HAP-1 (cell line): Measurements from ENCODE around the gene TMEM121B.

ENCODE experiments used
- DNase-seq, 2 experiments: peaks; one replicate each; pipeline ENCODE4 v3.0.0-alpha.2; 2016 to 2020; ENCODE audit warnings: low spot score in 2 of 2
- H3K27me3 ChIP-seq: fragments of 250-450 bp; sonication (Bioruptor Pico); 2 replicates; pipeline ENCODE4 v1.5.1; 2020; ENCODE audit warnings: low read depth, mild to moderate bottlenecking, moderate library complexity
- H3K36me3 ChIP-seq: fragments of 250-450 bp; sonication (Bioruptor Pico); replicated peaks from 2 replicates; pipeline ENCODE4 v1.5.1; 2020; ENCODE audit warnings: mild to moderate bottlenecking
- H3K4me1 ChIP-seq: fragments of 250-450 bp; sonication (Bioruptor Pico); 2 replicates; pipeline ENCODE4 v1.5.1; 2020; ENCODE audit warnings: mild to moderate bottlenecking
- H3K4me3 ChIP-seq: fragments of 250-450 bp; sonication (Bioruptor Pico); 2 replicates; pipeline ENCODE4 v1.5.1; 2020; ENCODE audit warnings: mild to moderate bottlenecking, moderate library complexity
- H3K9me3 ChIP-seq: fragments of 250-450 bp; sonication (Bioruptor Pico); 2 replicates; pipeline ENCODE4 v1.5.1; 2020; ENCODE audit warnings: mild to moderate bottlenecking, moderate library complexity
- in situ Hi-C: fragments of 300-500 bp; cut with MboI; formaldehyde crosslinking; loops from 3 replicates; pipeline ENCODE4 v1.14.3; 2020; ENCODE audit warnings: low sequenced_read_pairs, inconsistent platforms, mixed read lengths

TMEM121B gene

DNA sequence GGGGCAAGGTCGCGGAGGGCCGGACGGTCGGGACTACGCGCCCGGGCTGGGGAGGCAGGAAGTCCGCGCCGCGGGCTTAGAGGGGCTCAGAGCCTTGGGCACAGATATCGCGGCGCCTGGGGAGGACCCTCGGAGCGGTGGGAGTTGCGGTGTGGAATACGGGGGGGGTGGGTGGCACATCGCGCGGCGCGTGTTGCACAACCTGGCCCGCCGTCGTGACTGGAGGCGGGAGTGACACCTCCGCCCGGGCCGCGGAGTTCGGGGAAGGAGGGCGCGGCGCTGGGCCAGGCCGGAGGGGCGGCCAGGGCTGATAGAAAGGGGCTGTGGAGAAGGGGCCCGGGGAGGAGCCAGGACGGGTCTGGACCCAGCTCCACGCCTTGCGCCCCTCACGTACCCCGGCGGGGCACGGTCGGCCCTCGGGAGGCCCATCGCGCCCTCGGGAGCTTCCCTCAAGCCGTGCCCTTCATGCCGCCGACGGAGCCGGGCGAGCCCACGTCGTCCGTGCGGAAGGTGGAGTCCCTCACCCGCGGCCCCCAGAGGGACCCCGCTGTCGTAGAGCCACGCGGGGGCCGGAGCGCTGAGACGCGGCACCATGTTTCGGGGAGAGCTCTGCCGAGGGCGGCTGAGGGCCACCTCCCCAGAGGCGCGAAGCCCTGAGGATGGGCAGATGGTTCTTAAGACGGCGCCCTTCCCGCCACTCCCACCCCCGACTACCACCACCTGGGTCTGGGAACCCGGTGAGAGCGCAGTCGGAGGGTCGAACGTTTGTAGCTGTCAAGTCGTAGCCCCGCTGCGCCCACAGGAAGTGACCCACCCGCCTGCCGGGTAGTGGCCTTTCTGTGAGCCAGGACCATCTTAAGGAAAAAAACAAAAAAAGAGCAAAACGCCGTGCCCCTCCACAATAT lies 35.6 kb downstream of the TMEM121B start:
- peak in 1 of 2 experiments; percentile 32 for DNase-seq
- Histone ChIP-seq H3K36me3 (no peaks in the 10 kb centered on the region), H3K4me3 (peak overlapping the region; percentile 78), H3K9me3 (no peaks in the 10 kb centered on the region), H3K27me3 (no peaks in the 10 kb centered on the region), H3K4me1 (peaks cover 12% of the 10 kb centered on the region)
- in situ Hi-C loops = no loop called here

- Histone ChIP-seq H3K4me3 (peak within 1 kb of the TSS; percentile 78), H3K36me3 (no peaks in the 10 kb centered on the region), H3K9me3 (no peaks in the 10 kb centered on the region), H3K27me3 (no peaks in the 10 kb centered on the region), H3K4me1 (peaks cover 12% of the 10 kb centered on the region)
- DNase-seq = peak; percentile 91 to 96
- in situ Hi-C loops = no loop called here
These were observed 36.4 kb downstream of the TMEM121B start, which contains the start of gene IL17RA for GRCh38 chr22:17084554-17085276. IL17RA (plus strand) TSS chr22:17085000; CDS start chr22:17085092, 92 bp downstream.

- no peaks in the 10 kb centered on the region for H3K27me3 ChIP-seq
- in situ Hi-C loops = no loop called here
- no peaks in the 10 kb centered on the region for H3K36me3 ChIP-seq
- DNase-seq = no peak
- no peak overlapping the region; the same call in 1 of the 2 replicates for H3K4me3 ChIP-seq
- H3K9me3 ChIP-seq = no peaks in the 10 kb centered on the region
- H3K4me1 ChIP-seq = peaks cover 12% of the 10 kb centered on the region
These were observed 37.2 kb downstream of the TMEM121B start for GRCh38 chr22:17083811-17084441.

DNA sequence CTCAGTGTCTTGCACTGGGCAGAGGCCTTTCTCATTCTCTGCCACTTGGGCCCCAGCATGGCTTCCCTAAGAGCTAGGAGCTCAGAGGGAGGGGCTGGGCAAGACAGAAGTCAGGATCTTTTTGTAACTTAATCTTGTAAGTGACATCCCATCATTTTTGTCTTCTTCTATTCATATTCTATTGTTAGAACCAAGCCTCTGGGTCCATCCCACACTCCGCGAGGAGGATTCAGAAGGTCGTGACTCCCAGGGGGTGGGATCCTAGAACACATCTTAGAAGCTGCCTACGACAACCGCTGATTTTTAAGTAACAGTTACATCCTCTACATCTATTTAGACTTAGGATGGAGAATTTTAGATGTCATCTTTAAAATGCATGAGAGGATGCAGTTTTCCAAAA lies 37.9 kb downstream of the TMEM121B start:
- Histone ChIP-seq H3K4me3 (no peak overlapping the region), H3K4me1 (peaks cover 12% of the 10 kb centered on the region), H3K36me3 (no peaks in the 10 kb centered on the region), H3K27me3 (no peaks in the 10 kb centered on the region), H3K9me3 (no peaks in the 10 kb centered on the region)
- in situ Hi-C loops = no loop called here
- no peak for DNase-seq

- no peak for DNase-seq
- Histone ChIP-seq H3K9me3 (no peaks in the 10 kb centered on the region), H3K4me3 (no peak overlapping the region), H3K36me3 (no peaks in the 10 kb centered on the region), H3K4me1 (peaks cover 5% of the 10 kb centered on the region), H3K27me3 (peaks cover 3% of the 10 kb centered on the region)
- in situ Hi-C loops = no loop called here
These were observed 41.6 kb downstream of the TMEM121B start for GRCh38 chr22:17079572-17079971.

DNA sequence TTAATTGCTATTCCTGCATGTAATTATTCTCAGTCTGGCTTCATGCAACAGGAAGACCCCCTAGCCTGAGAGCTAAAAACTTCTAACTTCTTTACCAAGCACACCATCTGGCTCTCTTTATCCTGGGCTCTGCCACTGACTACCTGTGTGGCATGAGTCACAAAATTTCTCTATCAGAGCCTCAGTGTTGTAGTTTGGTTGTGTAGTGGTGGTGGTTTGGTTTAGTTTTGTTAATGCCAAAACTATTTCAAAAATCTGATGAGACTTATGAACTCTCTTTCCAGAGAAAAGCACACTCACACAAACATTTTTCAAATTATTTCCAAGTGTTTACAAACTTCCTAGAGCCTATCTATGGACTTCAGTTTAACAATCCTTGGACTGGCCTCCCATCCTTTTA lies 43.9 kb downstream of the TMEM121B start:
- H3K27me3 ChIP-seq = peaks cover 6% of the 10 kb centered on the region
- no peak overlapping the region for H3K4me3 ChIP-seq
- no peak for DNase-seq
- H3K4me1 ChIP-seq = no peaks in the 10 kb centered on the region; the same call in 1 of the 2 replicates
- no peaks in the 10 kb centered on the region for H3K36me3 ChIP-seq
- in situ Hi-C loops = no loop called here
- H3K9me3 ChIP-seq = no peaks in the 10 kb centered on the region

- no peaks in the 10 kb centered on the region for H3K36me3 ChIP-seq
- no peaks in the 10 kb centered on the region for H3K9me3 ChIP-seq
- no peaks in the 10 kb centered on the region; the same call in 1 of the 2 replicates for H3K4me1 ChIP-seq
- peaks cover 6% of the 10 kb centered on the region for H3K27me3 ChIP-seq
- DNase-seq = no peak
- no peak overlapping the region for H3K4me3 ChIP-seq
- in situ Hi-C loops = loop anchor here (25.0 kb wide), 1 partner anchor 462 kb away; no protein-coding TSS in a partner anchor
These were observed 46.5 kb downstream of the TMEM121B start for GRCh38 chr22:17074648-17075002.

- DNase-seq = no peak
- in situ Hi-C loops = loop anchor here (25.0 kb wide), 1 partner anchor 461 kb away; no protein-coding TSS in a partner anchor
These were observed 48.3 kb downstream of the TMEM121B start for GRCh38 chr22:17072877-17073276.

More at GRCh38 chr22:17072877-17073276, 48.3 kb downstream of the TMEM121B start:
- H3K36me3 ChIP-seq = no peaks in the 10 kb centered on the region
- peaks cover 6% of the 10 kb centered on the region for H3K27me3 ChIP-seq
- no peaks in the 10 kb centered on the region; the same call in 1 of the 2 replicates for H3K4me1 ChIP-seq
- H3K9me3 ChIP-seq = no peaks in the 10 kb centered on the region
- no peak overlapping the region for H3K4me3 ChIP-seq
